NCI-H1105 (cell line): Measurements from ENCODE around the gene STK11.
"Not testable (repeated sequence)": the region's sequence is repeated elsewhere in the genome, so short reads cannot be mapped to it uniquely, and the experiment has no call there.

Experiments
- DNase-seq: peaks from one replicate; lab custom pipeline; 2025; lab: John Stamatoyannopoulos, UW

Gene STK11

GRCh38 chr19:1169411-1169791 lies 36.2 kb upstream of the STK11 start:
- no peak for DNase-seq

GRCh38 chr19:1169921-1170885 lies 35.4 kb upstream of the STK11 start:
- no peak for DNase-seq

GRCh38 chr19:1170938-1171754 lies 34.4 kb upstream of the STK11 start:
- DNase-seq, result no peak

GRCh38 chr19:1171755-1172352 lies 33.7 kb upstream of the STK11 start:
- no peak for DNase-seq

GRCh38 chr19:1172353-1173158 lies 33.0 kb upstream of the STK11 start:
- no peak for DNase-seq

GRCh38 chr19:1173159-1173844 lies 32.3 kb upstream of the STK11 start:
- no peak for DNase-seq

- peak; percentile 78 for DNase-seq
These were observed 31.5 kb upstream of the STK11 start, which contains the start of gene SBNO2 for GRCh38 chr19:1173845-1174809. Gene SBNO2, minus strand, starts transcription at chr19:1174268. Its CDS starts 19,992 bp downstream, at chr19:1154276.

- DNase-seq, result no peak
These were observed 28.1 kb upstream of the STK11 start for GRCh38 chr19:1177322-1178114.

GRCh38 chr19:1181606-1182005 lies 24.0 kb upstream of the STK11 start:
- DNase-seq, result no peak

- no peak for DNase-seq
These were observed 23.5 kb upstream of the STK11 start for GRCh38 chr19:1182068-1182467.

- DNase-seq, result no peak
These were observed 22.9 kb upstream of the STK11 start for GRCh38 chr19:1182727-1183126.

GRCh38 chr19:1183543-1184172 lies 21.9 kb upstream of the STK11 start:
- DNase-seq, result no peak

GRCh38 chr19:1189419-1189818 lies 16.2 kb upstream of the STK11 start:
- no peak for DNase-seq

- no peak for DNase-seq
These were observed 6.0 kb upstream of the STK11 start for GRCh38 chr19:1199531-1199930.

- not testable (repeated sequence) for DNase-seq
These were observed 5.0 kb upstream of the STK11 start for GRCh38 chr19:1200614-1201013.

- DNase-seq, result no peak
These were observed 729 bp downstream of the STK11 start for GRCh38 chr19:1206150-1206863.

- no peak for DNase-seq
These were observed 1.4 kb downstream of the STK11 start for GRCh38 chr19:1206864-1207450.
